Small intestine (tissue), 7 donors: ENCODE data around the gene RSPH1. TPM values are rescaled to one million over a fixed set of nuclear protein-coding genes. Genes with fewer than 3 reads are reported as not detected.
A peak's percentile ranks its signal among the peaks of the same experiment; 100 is the strongest.

Experiments used
- DNase-seq, 2 donors: peaks; one replicate each; pipeline versions ENCODE4 v3.0.0 to v3.0.0-alpha.2; 2013
- FAIRE-seq: peaks from 2 replicates; lab custom pipeline; 2012; peaks lifted over from hg19 to GRCh38; lab: Jason Lieb, UNC
- H3K27ac ChIP-seq, 3 donors: one replicate each; pipeline ENCODE4 v1.5.1; 2013; ENCODE audit warnings: low read length in 2 of 3, mild to moderate bottlenecking in 2 of 3, control low read depth in 1 of 3, inconsistent platforms in 1 of 3, low read depth in 1 of 3, moderate library complexity in 1 of 3
- H3K27me3 ChIP-seq, 3 donors: one replicate each; pipeline ENCODE4 v1.6.1; 2013; ENCODE audit warnings: low read length in 3 of 3, inconsistent platforms in 1 of 3; ENCODE audit not compliant: control insufficient read depth in 3 of 3, insufficient read depth in 3 of 3
- H3K36me3 ChIP-seq, 3 donors: one replicate each; pipeline ENCODE4 v1.6.1; 2013; ENCODE audit warnings: low read length in 3 of 3, inconsistent platforms in 1 of 3, low read depth in 1 of 3, mild to moderate bottlenecking in 1 of 3, moderate library complexity in 1 of 3; ENCODE audit not compliant: control insufficient read depth in 3 of 3, insufficient read depth in 2 of 3
- H3K4me1 ChIP-seq, 3 donors: one replicate each; pipeline ENCODE4 v1.6.1; 2013; ENCODE audit warnings: low read length in 2 of 3, inconsistent platforms in 1 of 3, low read depth in 1 of 3, mild to moderate bottlenecking in 1 of 3, moderate library complexity in 1 of 3; ENCODE audit not compliant: control insufficient read depth in 3 of 3, insufficient read depth in 2 of 3
- H3K4me3 ChIP-seq, 3 donors: one replicate each; pipeline ENCODE4 v1.5.1; 2013; ENCODE audit warnings: low read length in 3 of 3, control low read depth in 1 of 3, inconsistent platforms in 1 of 3, low read depth in 1 of 3, mild to moderate bottlenecking in 1 of 3, moderate library complexity in 1 of 3
- H3K9me3 ChIP-seq, 2 donors: one replicate each; pipeline ENCODE4 v1.6.1; 2013; ENCODE audit warnings: low read depth in 1 of 2, low read length in 1 of 2; ENCODE audit not compliant: control insufficient read depth in 2 of 2, insufficient read depth in 1 of 2
- WGBS, 3 donors: extraction: QIAGEN DNeasy Blood & Tissue Kit; methylation state at CpG; one replicate each; pipeline ENCODE4 v1.1.7; 2013; 5-methylcytosine and 5-hydroxymethylcytosine counted together
- polyA plus RNA-seq, 4 donors: library from polyadenylated mRNA; stranded (reverse) in 3 of 4; unstranded in 1 of 4; fragments of 200-250 nt in 3 of 4; fragments of 120-200 nt in 1 of 4; gene quantifications; one replicate each; pipeline versions ENCODE4 v1.2.1 to v1.2.3, GENCODE V29; 2013
- donor health status: healthy with polysubstance abuse.
- donor health status: control.
- donor health status: control.
- donor health status: Bipolar disorder and iron deficiency.
- donor health status: healthy.

The RSPH1 gene
- polyA plus RNA-seq, 4 donors, result 3.8 to 14.1 (median 7.8) TPM

DNA sequence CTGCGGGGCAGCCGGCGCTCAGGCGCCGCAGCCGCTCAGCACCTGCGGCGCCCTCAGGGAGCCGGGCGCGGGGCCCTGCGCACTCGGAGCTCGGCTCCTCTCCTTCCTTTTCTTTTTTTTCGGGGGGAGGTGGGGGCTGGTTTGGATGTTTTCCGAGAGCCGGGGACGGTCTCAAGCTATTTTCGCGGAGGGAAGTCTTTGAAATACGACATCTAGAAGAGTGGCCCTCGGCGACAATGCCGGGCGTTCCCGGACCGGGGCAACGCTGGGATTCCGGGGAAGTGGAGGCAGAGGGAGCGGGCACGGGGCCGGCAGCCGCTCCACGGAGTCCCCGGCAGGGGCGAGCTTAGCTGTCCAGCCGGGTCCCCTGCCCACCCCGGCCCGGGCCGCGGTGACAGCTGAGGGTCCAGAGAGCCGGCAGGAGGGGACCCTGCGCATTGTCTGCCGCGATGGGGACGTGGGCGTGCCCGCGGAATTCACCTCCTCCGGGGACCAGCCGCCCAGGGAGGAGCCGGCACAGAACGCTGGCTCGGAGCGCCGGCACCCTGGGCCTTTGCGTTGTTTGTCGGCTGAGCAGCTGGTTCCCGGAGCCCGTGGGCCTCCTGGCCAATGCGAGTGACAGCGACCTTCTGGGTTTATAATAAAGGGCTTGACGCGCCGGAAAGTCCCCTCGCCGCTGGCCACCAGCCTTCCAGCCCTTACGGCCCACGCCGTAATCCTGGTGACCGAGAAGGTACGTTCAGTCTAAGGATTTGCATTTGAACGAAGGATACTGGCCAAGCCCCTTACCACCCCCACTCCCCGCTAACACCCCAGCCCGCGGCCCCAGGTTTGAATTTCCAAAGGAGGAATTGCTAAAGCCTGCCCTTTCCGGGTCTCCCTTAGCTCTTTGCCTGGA lies 18.2 kb upstream of the RSPH1 start:
- H3K9me3 ChIP-seq, result no peaks in the 10 kb centered on the region
- H3K27me3 ChIP-seq, result no peaks in the 10 kb centered on the region
- no peak for FAIRE-seq
- 0 to 1% (median 1%) methylated on average over 46 to 77 of the region's 77 CpGs for WGBS, 3 donors
- peak overlapping the region; percentile 76 to 87 (median 85) for H3K27ac ChIP-seq
- peaks cover 0 to 25% (median 6%) of the 10 kb centered on the region in 3 donors for H3K36me3 ChIP-seq
- H3K4me1 ChIP-seq, result peaks cover 0 to 26% (median 4%) of the 10 kb centered on the region in 3 donors
- peak overlapping the region; percentile 81 to 98 (median 92) for H3K4me3 ChIP-seq
- DNase-seq, result peak; percentile 64 to 77

DNA sequence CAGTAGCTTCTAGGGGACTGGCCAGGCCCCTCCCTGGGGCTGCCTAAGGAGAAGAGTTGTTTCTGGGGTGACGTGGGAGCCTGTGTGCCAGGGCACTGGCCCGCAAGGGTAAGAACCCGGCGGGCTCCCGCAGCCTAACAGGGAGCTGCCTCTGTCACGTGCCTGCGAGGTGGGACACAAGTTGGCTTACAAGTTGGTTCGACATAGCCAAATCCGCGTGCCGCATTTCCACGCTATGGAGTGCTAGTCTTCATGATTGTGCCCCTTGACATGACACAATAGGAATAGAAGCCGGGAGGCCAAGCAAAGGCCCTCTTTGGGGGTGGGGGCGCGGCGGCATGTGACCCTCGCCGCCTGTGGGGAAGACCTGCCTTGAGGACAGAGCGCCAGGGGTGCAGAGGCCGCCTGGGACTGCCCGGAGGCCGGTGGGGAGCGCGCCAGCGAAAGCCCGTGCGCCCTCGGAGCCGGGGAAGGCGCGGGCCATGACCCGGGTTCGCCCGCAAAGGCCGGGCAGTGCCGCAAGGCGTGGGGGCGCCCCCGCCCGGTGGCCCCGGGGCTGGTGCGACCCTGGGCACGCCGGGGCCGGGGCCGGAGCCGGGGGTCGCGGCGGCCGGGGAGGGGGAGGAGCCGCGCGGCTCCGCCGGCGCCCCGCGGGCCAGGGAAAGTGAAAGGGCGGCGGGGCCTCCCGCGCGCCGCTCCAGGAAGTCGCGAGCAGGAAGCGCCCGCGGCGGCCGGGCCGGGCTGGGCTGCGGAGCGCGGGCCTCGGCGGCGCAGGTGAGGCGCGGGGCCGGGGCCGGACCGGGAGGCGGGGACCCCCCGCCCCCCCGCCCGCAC lies 17.3 kb upstream of the RSPH1 start, which contains the start of gene SLC37A1:
SLC37A1 (plus strand) TSS at position 702 of the 834 bp plus-strand sequence. CDS start 4,603 bp downstream, outside the sequence.
- Histone ChIP-seq H3K9me3 (no peaks in the 10 kb centered on the region), H3K36me3 (peaks cover 0 to 16% (median 0%) of the 10 kb centered on the region in 3 donors), H3K27me3 (no peaks in the 10 kb centered on the region), H3K4me1 (peaks cover 0 to 31% (median 4%) of the 10 kb centered on the region in 3 donors), H3K27ac (peak within 1 kb of the TSS; percentile 76 to 87 (median 85)), H3K4me3 (peak within 1 kb of the TSS; percentile 81 to 98 (median 92))
- no peak for FAIRE-seq
- DNase-seq, result peak; percentile 49 to 71
- WGBS, 3 donors, result 12 to 20% (median 16%) methylated on average over 38 to 88 of the region's 88 CpGs

GRCh38 chr21:42512346-42513034 lies 16.5 kb upstream of the RSPH1 start:
- Histone ChIP-seq H3K4me3 (no peak overlapping the region), H3K9me3 (no peaks in the 10 kb centered on the region), H3K27me3 (no peaks in the 10 kb centered on the region), H3K4me1 (peaks cover 0 to 29% (median 2%) of the 10 kb centered on the region in 3 donors), H3K27ac (peak overlapping the region in 1 of 3 donors; percentile 85), H3K36me3 (peaks cover 0 to 7% (median 0%) of the 10 kb centered on the region in 3 donors)
- DNase-seq, result no peak
- no peak for FAIRE-seq
- whole genome bisulfite sequencing, 3 donors, result 92 to 94% (median 94%) methylated on average over 16 of the region's 16 CpGs

DNA sequence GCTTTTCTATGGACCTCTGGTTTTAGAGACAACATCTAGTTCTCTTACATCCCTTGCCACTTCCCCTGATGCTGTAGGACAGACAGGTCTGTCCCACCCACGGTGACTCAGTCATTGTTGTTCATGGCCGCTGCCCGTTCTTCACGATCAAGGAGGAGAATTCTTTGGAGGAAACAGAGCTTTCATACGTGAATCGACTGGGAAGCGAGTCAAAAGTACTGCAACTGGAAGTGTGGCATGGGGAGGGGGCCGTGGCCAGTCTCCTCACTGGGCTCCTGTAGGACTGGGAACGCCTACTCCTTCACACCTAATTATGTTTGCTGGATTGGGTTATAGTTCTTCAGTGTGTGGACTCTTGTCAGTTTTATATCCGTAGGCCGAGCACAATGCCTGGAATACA lies 13.2 kb upstream of the RSPH1 start:
- 75 to 84% (median 79%) methylated on average over 11 of the region's 11 CpGs for WGBS, 3 donors
- no peaks in the 10 kb centered on the region for H3K27me3 ChIP-seq
- peaks cover 0 to 10% (median 0%) of the 10 kb centered on the region in 3 donors for H3K4me1 ChIP-seq
- FAIRE-seq (no peak), DNase-seq (peak in 1 of 2 donors; percentile 29)
- H3K27ac ChIP-seq, result peak overlapping the region in 1 of 3 donors; percentile 20
- no peaks in the 10 kb centered on the region for H3K9me3 ChIP-seq
- H3K4me3 ChIP-seq, result no peak overlapping the region
- no peaks in the 10 kb centered on the region for H3K36me3 ChIP-seq

DNA sequence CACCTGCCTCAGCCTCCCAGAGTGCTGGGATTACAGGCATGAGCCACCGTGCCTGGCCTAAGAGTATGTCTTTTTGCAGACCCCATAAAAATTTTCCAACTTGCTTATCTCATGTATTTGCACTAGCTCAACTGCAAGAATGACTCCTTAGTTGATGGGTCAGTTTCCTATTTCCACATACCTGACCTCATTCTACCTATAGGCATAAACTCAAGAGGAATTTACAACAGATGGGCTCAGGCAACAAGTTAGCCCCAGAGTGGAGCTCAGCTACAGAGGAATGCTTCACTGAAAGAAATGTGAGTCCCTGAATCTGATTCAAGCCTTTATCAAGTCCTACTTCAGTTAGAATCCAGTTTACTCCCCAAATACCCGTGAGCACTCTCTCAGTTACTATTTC lies 12.3 kb upstream of the RSPH1 start:
- Histone ChIP-seq H3K4me3 (no peak overlapping the region), H3K36me3 (no peaks in the 10 kb centered on the region), H3K4me1 (peaks cover 0 to 14% (median 0%) of the 10 kb centered on the region in 3 donors), H3K27me3 (no peaks in the 10 kb centered on the region), H3K9me3 (no peaks in the 10 kb centered on the region), H3K27ac (peak overlapping the region in 1 of 3 donors; percentile 8)
- FAIRE-seq (no peak), DNase-seq (peak in 1 of 2 donors; percentile 67)
- 90 to 92% (median 90%) methylated on average over 2 of the region's 2 CpGs for WGBS, 3 donors

DNA sequence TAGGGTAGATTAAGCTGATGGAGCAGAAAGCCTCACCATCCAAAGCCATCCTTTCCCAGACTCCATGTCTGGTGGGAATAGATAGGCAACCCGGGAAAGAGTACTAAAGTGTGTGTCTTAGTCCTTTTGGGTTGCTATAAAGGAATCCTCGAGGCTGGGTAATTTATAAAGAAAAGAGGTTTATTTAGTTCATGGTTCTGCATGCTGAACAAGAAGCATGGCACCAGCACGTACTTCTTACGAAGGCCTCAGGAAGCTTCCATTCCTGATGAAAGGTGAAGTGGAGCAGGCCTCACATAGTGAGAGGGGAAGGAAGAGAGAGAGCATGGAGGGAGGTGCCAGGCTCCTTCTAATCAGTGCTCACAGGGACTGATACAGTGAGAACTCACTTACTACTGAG lies 11.4 kb upstream of the RSPH1 start:
- FAIRE-seq, result no peak
- no peaks in the 10 kb centered on the region for H3K27me3 ChIP-seq
- H3K9me3 ChIP-seq, result no peaks in the 10 kb centered on the region
- DNase-seq, result no peak
- no peak overlapping the region for H3K4me3 ChIP-seq
- H3K27ac ChIP-seq, result no peak overlapping the region
- H3K4me1 ChIP-seq, result peaks cover 0 to 10% (median 0%) of the 10 kb centered on the region in 3 donors
- 92 to 98% (median 94%) methylated on average over 4 of the region's 4 CpGs for WGBS, 3 donors
- H3K36me3 ChIP-seq, result no peaks in the 10 kb centered on the region

- peaks cover 0 to 10% (median 0%) of the 10 kb centered on the region in 3 donors for H3K4me1 ChIP-seq
- no peaks in the 10 kb centered on the region for H3K36me3 ChIP-seq
- DNase-seq, result no peak
- WGBS, 3 donors, result 76 to 89% (median 83%) methylated on average over 3 of the region's 3 CpGs
- H3K4me3 ChIP-seq, result no peak overlapping the region
- no peak overlapping the region for H3K27ac ChIP-seq
- no peaks in the 10 kb centered on the region for H3K9me3 ChIP-seq
- FAIRE-seq, result no peak
- no peaks in the 10 kb centered on the region for H3K27me3 ChIP-seq
These were observed 9.2 kb upstream of the RSPH1 start for GRCh38 chr21:42505090-42505726.
